Liver (tissue), 9 donors: ENCODE results near the gene ITPA. TPM values are rescaled to one million over a fixed set of nuclear protein-coding genes. Genes with fewer than 3 reads are reported as not detected.

ENCODE experiments used
- DNase-seq: peaks from one replicate; pipeline ENCODE4 v3.0.0-alpha.2; 2017; ENCODE audit warnings: low spot score
- H3K27ac ChIP-seq, 2 donors: one replicate each; pipeline ENCODE4 v1.7.0; 2013; ENCODE audit warnings: inconsistent platforms in 2 of 2, low read length in 2 of 2, control low read depth in 1 of 2, low read depth in 1 of 2, mild to moderate bottlenecking in 1 of 2
- H3K27me3 ChIP-seq, 4 donors: one replicate each; pipeline versions ENCODE4 v1.6.1 to v1.7.0; 2013; ENCODE audit warnings: low read length in 3 of 4, inconsistent platforms in 1 of 4, mild to moderate bottlenecking in 1 of 4, moderate library complexity in 1 of 4; ENCODE audit not compliant: control insufficient read depth in 4 of 4, insufficient read depth in 4 of 4
- H3K36me3 ChIP-seq, 4 donors: one replicate each; pipeline versions ENCODE4 v1.6.1 to v1.7.0; 2013; ENCODE audit warnings: low read length in 3 of 4, mild to moderate bottlenecking in 3 of 4, low read depth in 1 of 4, moderate library complexity in 1 of 4; ENCODE audit not compliant: control insufficient read depth in 4 of 4, insufficient read depth in 3 of 4
- H3K4me1 ChIP-seq, 4 donors: one replicate each; pipeline versions ENCODE4 v1.6.1 to v1.7.0; 2013; ENCODE audit warnings: low read length in 3 of 4, mild to moderate bottlenecking in 3 of 4, moderate library complexity in 1 of 4; ENCODE audit not compliant: control insufficient read depth in 4 of 4, insufficient read depth in 4 of 4
- H3K4me3 ChIP-seq, 3 donors: one replicate each; pipeline versions ENCODE4 v1.6.1 to v1.7.0; 2013; ENCODE audit warnings: low read length in 3 of 3, control low read depth in 1 of 3, low read depth in 1 of 3, mild to moderate bottlenecking in 1 of 3
- H3K9ac ChIP-seq, 2 donors: one replicate each; pipeline ENCODE4 v1.7.0; 2013; ENCODE audit warnings: low read length in 2 of 2, mild to moderate bottlenecking in 2 of 2, moderate library complexity in 2 of 2, control low read depth in 1 of 2, low read depth in 1 of 2
- H3K9me3 ChIP-seq, 4 donors: one replicate each; pipeline versions ENCODE4 v1.6.1 to v1.7.0; 2013; ENCODE audit warnings: low read length in 3 of 4; ENCODE audit not compliant: control insufficient read depth in 4 of 4
- CTCF ChIP-seq: fragments of 150-350 bp; IDR thresholded peaks from 2 replicates; pipeline ENCODE4 v1.5.1; 2017; ENCODE audit warnings: improper control_type of control experiment, low read depth, low read length; ENCODE audit not compliant: missing input control
- FOXA2 ChIP-seq: IDR thresholded peaks from 2 replicates; pipeline ENCODE4 v1.6.1; 2016; ENCODE audit warnings: antibody characterized with exemption
- GABPA ChIP-seq, 2 donors: IDR thresholded peaks in 1 of 2; conservative IDR thresholded peaks in 1 of 2; 2 replicates each; pipeline ENCODE4 v1.6.1; 2016; ENCODE audit warnings: antibody characterized with exemption in 2 of 2, mild to moderate bottlenecking in 1 of 2, moderate library complexity in 1 of 2
- HNF4A ChIP-seq, 2 donors: conservative IDR thresholded peaks; 2 replicates each; pipeline ENCODE4 v1.6.1; 2016; ENCODE audit warnings: antibody characterized with exemption in 2 of 2, mild to moderate bottlenecking in 2 of 2
- HNF4G ChIP-seq: IDR thresholded peaks from 2 replicates; pipeline ENCODE4 v1.6.1; 2016; ENCODE audit warnings: antibody characterized with exemption
- JUND ChIP-seq, 2 donors: IDR thresholded peaks; 2 replicates each; pipeline ENCODE4 v1.6.1; 2016; ENCODE audit warnings: antibody characterized with exemption in 2 of 2
- MAX ChIP-seq: IDR thresholded peaks from 2 replicates; pipeline ENCODE4 v1.6.1; 2016; ENCODE audit warnings: antibody characterized with exemption
- NR2F2 ChIP-seq: IDR thresholded peaks from 2 replicates; pipeline ENCODE4 v1.6.1; 2016; ENCODE audit warnings: antibody characterized with exemption
- RAD21 ChIP-seq, 2 donors: IDR thresholded peaks; 2 replicates each; pipeline ENCODE4 v1.6.1; 2016; ENCODE audit warnings: antibody characterized with exemption in 2 of 2, mild to moderate bottlenecking in 2 of 2
- SP1 ChIP-seq: IDR thresholded peaks from 2 replicates; pipeline ENCODE4 v1.6.1; 2018; ENCODE audit warnings: antibody characterized with exemption, mild to moderate bottlenecking
- TAF1 ChIP-seq: conservative IDR thresholded peaks from 2 replicates; pipeline ENCODE4 v1.6.1; 2016; ENCODE audit warnings: antibody characterized with exemption, mild to moderate bottlenecking
- YY1 ChIP-seq: IDR thresholded peaks from 2 replicates; pipeline ENCODE4 v1.6.1; 2016; ENCODE audit warnings: antibody characterized with exemption, mild to moderate bottlenecking
- WGBS: extraction: QIAGEN DNeasy Blood & Tissue Kit; methylation state at CpG from one replicate; pipeline ENCODE4 v1.1.7; 2013; 5-methylcytosine and 5-hydroxymethylcytosine counted together
- polyA plus RNA-seq, 2 donors: library from polyadenylated mRNA; stranded (reverse) in 1 of 2; unstranded in 1 of 2; fragments of 200-250 nt in 1 of 2; fragments of >200 nt in 1 of 2; fragmentation: Nextera tagmentation in 1 of 2; extraction: Ambion mirVana in 1 of 2; gene quantifications; one replicate each; pipeline versions ENCODE4 v1.2.1 to v1.2.3, GENCODE V29; 2013 to 2015
- total RNA-seq, 2 donors: library from RNA; depleted of rRNA; stranded (reverse); fragments of >200 nt; gene quantifications; one replicate each; pipeline ENCODE4 v1.2.3, GENCODE V29; 2014
- TF ChIP-seq, protein P1 (sequence below): IDR thresholded peaks from 2 replicates; pipeline ENCODE4 v1.6.1; 2016; ENCODE audit warnings: antibody characterized with exemption
- TF ChIP-seq, protein P2 (sequence below): IDR thresholded peaks from 2 replicates; pipeline ENCODE4 v1.6.1; 2016; ENCODE audit warnings: antibody characterized with exemption
- donor health status: healthy.
- donor health status: healthy.
- donor health status: healthy.
- donor health status: healthy.
- donor health status: healthy.

ITPA gene
- total and polyA plus RNA-seq, 4 donors = 14.4 to 39.8 (median 19.7) TPM

DNA sequence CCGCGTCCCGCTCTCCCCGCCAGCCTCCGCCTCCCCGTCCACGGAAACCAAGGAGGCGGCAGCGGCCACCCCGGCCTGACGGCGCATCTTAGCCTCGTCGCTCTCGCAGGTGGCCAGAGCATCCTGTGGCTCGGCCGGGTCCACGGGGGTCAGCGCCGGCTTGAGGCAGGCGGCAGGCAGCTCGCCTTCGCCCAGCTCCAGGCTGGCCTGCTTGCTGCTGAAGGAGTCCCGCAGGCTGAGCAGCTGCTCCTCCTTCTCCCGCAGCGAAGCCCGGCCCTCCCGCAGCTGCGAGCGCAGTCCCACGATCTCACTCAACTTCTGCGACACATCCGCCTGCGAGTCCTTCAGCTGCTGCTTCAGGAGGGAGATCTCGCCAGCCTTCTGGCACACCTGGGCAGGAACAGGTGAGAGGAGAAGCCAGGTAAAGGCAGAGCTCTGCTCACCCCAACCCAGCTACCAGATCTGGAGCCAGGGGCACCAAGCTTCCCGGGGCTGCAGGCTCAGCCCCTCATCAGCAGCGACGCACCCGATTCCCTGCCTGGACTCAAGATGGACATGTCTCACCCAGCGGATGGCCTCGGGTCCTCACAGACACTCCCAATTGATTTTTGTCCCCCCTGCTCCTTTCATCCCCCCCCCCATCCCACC, 44.4 kb upstream of the ITPA start:
- no peak for DNase-seq
- TF ChIP-seq, protein P1, sequence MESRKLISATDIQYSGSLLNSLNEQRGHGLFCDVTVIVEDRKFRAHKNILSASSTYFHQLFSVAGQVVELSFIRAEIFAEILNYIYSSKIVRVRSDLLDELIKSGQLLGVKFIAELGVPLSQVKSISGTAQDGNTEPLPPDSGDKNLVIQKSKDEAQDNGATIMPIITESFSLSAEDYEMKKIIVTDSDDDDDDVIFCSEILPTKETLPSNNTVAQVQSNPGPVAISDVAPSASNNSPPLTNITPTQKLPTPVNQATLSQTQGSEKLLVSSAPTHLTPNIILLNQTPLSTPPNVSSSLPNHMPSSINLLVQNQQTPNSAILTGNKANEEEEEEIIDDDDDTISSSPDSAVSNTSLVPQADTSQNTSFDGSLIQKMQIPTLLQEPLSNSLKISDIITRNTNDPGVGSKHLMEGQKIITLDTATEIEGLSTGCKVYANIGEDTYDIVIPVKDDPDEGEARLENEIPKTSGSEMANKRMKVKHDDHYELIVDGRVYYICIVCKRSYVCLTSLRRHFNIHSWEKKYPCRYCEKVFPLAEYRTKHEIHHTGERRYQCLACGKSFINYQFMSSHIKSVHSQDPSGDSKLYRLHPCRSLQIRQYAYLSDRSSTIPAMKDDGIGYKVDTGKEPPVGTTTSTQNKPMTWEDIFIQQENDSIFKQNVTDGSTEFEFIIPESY = no peak
- no peak for TF ChIP-seq TAF1
- 92% methylated on average over 41 of the region's 41 CpGs for WGBS
- H3K9ac ChIP-seq = no peak overlapping the region
- no peaks in the 10 kb centered on the region for H3K36me3 ChIP-seq
- H3K27me3 ChIP-seq = no peaks in the 10 kb centered on the region
- peaks cover 0 to 7% (median 1%) of the 10 kb centered on the region in 4 donors for H3K4me1 ChIP-seq
- no peaks in the 10 kb centered on the region for H3K9me3 ChIP-seq
- H3K4me3 ChIP-seq = no peak overlapping the region
- H3K27ac ChIP-seq = no peak overlapping the region

DNA sequence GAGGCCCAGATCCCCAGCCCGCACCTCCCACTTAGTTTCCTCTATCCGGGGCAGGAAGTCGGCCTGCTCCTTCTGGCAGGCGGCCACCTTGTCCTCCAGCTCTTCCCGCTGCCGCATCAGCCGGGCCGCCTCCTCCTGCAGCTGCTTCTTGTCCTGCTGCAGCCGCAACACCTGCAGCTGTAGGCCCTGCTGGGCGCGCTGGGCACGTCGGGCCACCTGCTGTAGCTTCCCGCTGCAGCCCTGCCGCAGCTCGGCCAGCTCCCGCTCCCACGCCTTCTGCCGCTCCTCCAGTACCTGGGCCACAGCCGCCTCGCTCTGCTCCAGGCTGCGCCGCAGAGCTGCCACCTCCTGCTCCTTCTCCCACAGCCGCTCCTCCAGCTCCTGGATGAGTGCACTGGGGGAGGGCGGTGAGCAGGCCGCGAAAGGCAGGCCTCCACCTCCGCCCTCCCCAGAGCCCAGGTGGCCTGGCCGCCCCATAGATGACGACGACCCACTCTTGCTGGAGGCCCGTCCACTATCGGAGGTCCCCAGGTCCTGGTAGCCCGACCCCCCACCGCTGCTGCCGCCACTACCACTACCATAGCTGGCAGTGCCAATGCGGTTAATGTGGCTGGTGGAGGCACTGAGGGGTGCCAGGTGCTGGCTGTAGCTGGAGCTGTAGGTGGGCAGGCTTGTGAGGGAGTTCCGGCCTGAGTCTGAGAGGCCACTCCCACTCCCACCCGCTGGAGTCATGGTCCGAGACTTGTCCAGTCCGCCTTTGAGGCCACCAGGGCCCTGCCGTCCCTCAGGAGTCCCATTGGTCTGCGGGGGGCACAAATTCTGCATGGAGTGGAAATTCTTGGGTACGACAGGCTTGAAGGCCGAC, 43.6 kb upstream of the ITPA start:
- no peak overlapping the region for H3K27ac ChIP-seq
- H3K4me1 ChIP-seq = peaks cover 0 to 7% (median 0%) of the 10 kb centered on the region in 4 donors
- DNase-seq = no peak
- TF ChIP-seq JUND (IDR thresholded peaks at IDR 0.05) (no peak), TAF1 (no peak), SP1 (no peak), FOXA2 (no peak)
- H3K9me3 ChIP-seq = no peaks in the 10 kb centered on the region
- 83% methylated on average over 45 of the region's 45 CpGs for WGBS
- H3K9ac ChIP-seq = no peak overlapping the region
- no peak overlapping the region for H3K4me3 ChIP-seq
- no peaks in the 10 kb centered on the region for H3K27me3 ChIP-seq
- no peaks in the 10 kb centered on the region for H3K36me3 ChIP-seq

DNA sequence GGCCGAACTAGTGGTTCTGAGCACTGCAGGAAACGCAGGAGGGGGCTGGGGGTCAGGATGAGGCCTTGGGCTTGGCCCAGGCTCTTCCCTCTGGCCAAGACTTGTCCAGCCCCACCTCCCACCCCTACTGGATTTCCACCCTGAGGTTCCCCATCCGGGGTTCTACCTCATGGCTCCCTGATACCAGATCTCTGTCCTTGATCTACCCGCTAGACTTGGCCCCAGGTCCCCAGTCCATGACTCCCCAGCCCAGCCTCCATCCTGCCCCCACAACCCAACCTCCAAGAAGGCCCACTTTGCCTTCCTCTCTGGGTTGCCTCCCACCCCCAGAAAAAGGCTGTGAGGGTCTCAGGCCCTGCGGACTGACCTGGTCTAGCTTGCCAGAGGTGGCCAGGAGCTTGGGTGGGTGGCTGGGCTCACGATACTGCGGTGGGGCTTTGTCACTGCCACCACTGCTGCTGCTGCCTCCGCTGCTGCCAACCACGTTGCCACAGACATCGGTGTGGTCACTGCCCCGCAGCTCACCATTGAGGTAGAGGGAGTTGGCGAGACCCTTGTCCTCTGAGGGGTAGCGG, 42.9 kb upstream of the ITPA start:
- H3K27ac ChIP-seq = no peak overlapping the region
- no peaks in the 10 kb centered on the region for H3K9me3 ChIP-seq
- TF ChIP-seq, protein P1 = no peak
- TF ChIP-seq JUND (IDR thresholded peaks at IDR 0.05) (no peak), GABPA (IDR thresholded peaks at IDR 0.05 in 1 of 2, conservative IDR thresholded peaks at IDR 0.05 in 1 of 2) (no peak), RAD21 (IDR thresholded peaks at IDR 0.05) (no peak), TAF1 (no peak), YY1 (no peak), FOXA2 (no peak), HNF4A (conservative IDR thresholded peaks at IDR 0.05) (no peak), CTCF (no peak), NR2F2 (no peak), HNF4G (no peak), MAX (no peak)
- TF ChIP-seq, protein P2, sequence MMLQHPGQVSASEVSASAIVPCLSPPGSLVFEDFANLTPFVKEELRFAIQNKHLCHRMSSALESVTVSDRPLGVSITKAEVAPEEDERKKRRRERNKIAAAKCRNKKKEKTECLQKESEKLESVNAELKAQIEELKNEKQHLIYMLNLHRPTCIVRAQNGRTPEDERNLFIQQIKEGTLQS = no peak
- no peaks in the 10 kb centered on the region for H3K36me3 ChIP-seq
- WGBS = 91% methylated on average over 13 of the region's 13 CpGs
- no peak for DNase-seq
- H3K9ac ChIP-seq = no peak overlapping the region
- no peak overlapping the region for H3K4me3 ChIP-seq
- H3K4me1 ChIP-seq = peaks cover 0 to 7% (median 0%) of the 10 kb centered on the region in 4 donors
- H3K27me3 ChIP-seq = no peaks in the 10 kb centered on the region
